ENCODE data around the gene RGL1.

GRCh38 chr1:183780757-183781156, 24.2 kb upstream of the RGL1 start:
- TF ChIP-seq POLR2AphosphoS5 (IDR thresholded peaks at IDR 0.05) (no peak), POLR2A (IDR thresholded peaks at IDR 0.05; ENCODE audit: low read depth) (no peak)
- TF ChIP-seq, protein P1, sequence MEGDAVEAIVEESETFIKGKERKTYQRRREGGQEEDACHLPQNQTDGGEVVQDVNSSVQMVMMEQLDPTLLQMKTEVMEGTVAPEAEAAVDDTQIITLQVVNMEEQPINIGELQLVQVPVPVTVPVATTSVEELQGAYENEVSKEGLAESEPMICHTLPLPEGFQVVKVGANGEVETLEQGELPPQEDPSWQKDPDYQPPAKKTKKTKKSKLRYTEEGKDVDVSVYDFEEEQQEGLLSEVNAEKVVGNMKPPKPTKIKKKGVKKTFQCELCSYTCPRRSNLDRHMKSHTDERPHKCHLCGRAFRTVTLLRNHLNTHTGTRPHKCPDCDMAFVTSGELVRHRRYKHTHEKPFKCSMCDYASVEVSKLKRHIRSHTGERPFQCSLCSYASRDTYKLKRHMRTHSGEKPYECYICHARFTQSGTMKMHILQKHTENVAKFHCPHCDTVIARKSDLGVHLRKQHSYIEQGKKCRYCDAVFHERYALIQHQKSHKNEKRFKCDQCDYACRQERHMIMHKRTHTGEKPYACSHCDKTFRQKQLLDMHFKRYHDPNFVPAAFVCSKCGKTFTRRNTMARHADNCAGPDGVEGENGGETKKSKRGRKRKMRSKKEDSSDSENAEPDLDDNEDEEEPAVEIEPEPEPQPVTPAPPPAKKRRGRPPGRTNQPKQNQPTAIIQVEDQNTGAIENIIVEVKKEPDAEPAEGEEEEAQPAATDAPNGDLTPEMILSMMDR (IDR thresholded peaks at IDR 0.05), result no peak

Data from esophagus muscularis mucosa (tissue), 3 donors.